Liver (tissue), 9 donors: ENCODE data around the gene USP24. TPM values are rescaled to one million over a fixed set of nuclear protein-coding genes. Genes with fewer than 3 reads are reported as not detected.

Experiments used
- DNase-seq: peaks from one replicate; pipeline ENCODE4 v3.0.0-alpha.2; 2017; ENCODE audit warnings: low spot score
- H3K27ac ChIP-seq, 2 donors: one replicate each; pipeline ENCODE4 v1.7.0; 2013; ENCODE audit warnings: inconsistent platforms in 2 of 2, low read length in 2 of 2, control low read depth in 1 of 2, low read depth in 1 of 2, mild to moderate bottlenecking in 1 of 2
- H3K27me3 ChIP-seq, 4 donors: one replicate each; pipeline versions ENCODE4 v1.6.1 to v1.7.0; 2013; ENCODE audit warnings: low read length in 3 of 4, inconsistent platforms in 1 of 4, mild to moderate bottlenecking in 1 of 4, moderate library complexity in 1 of 4; ENCODE audit not compliant: control insufficient read depth in 4 of 4, insufficient read depth in 4 of 4
- H3K36me3 ChIP-seq, 4 donors: one replicate each; pipeline versions ENCODE4 v1.6.1 to v1.7.0; 2013; ENCODE audit warnings: low read length in 3 of 4, mild to moderate bottlenecking in 3 of 4, low read depth in 1 of 4, moderate library complexity in 1 of 4; ENCODE audit not compliant: control insufficient read depth in 4 of 4, insufficient read depth in 3 of 4
- H3K4me1 ChIP-seq, 4 donors: one replicate each; pipeline versions ENCODE4 v1.6.1 to v1.7.0; 2013; ENCODE audit warnings: low read length in 3 of 4, mild to moderate bottlenecking in 3 of 4, moderate library complexity in 1 of 4; ENCODE audit not compliant: control insufficient read depth in 4 of 4, insufficient read depth in 4 of 4
- H3K4me3 ChIP-seq, 3 donors: one replicate each; pipeline versions ENCODE4 v1.6.1 to v1.7.0; 2013; ENCODE audit warnings: low read length in 3 of 3, control low read depth in 1 of 3, low read depth in 1 of 3, mild to moderate bottlenecking in 1 of 3
- H3K9ac ChIP-seq, 2 donors: one replicate each; pipeline ENCODE4 v1.7.0; 2013; ENCODE audit warnings: low read length in 2 of 2, mild to moderate bottlenecking in 2 of 2, moderate library complexity in 2 of 2, control low read depth in 1 of 2, low read depth in 1 of 2
- H3K9me3 ChIP-seq, 4 donors: one replicate each; pipeline versions ENCODE4 v1.6.1 to v1.7.0; 2013; ENCODE audit warnings: low read length in 3 of 4; ENCODE audit not compliant: control insufficient read depth in 4 of 4
- EGR1 ChIP-seq, 2 donors: IDR thresholded peaks; 2 replicates each; pipeline ENCODE4 v1.6.1; 2016 to 2018; ENCODE audit warnings: antibody characterized with exemption in 2 of 2, low read depth in 2 of 2
- FOXA1 ChIP-seq: IDR thresholded peaks from 2 replicates; pipeline ENCODE4 v1.6.1; 2016; ENCODE audit warnings: antibody characterized with exemption
- FOXA2 ChIP-seq: IDR thresholded peaks from 2 replicates; pipeline ENCODE4 v1.6.1; 2016; ENCODE audit warnings: antibody characterized with exemption
- GABPA ChIP-seq, 2 donors: IDR thresholded peaks in 1 of 2; conservative IDR thresholded peaks in 1 of 2; 2 replicates each; pipeline ENCODE4 v1.6.1; 2016; ENCODE audit warnings: antibody characterized with exemption in 2 of 2, mild to moderate bottlenecking in 1 of 2, moderate library complexity in 1 of 2
- HNF4A ChIP-seq, 2 donors: conservative IDR thresholded peaks; 2 replicates each; pipeline ENCODE4 v1.6.1; 2016; ENCODE audit warnings: antibody characterized with exemption in 2 of 2, mild to moderate bottlenecking in 2 of 2
- HNF4G ChIP-seq: IDR thresholded peaks from 2 replicates; pipeline ENCODE4 v1.6.1; 2016; ENCODE audit warnings: antibody characterized with exemption
- JUND ChIP-seq, 2 donors: IDR thresholded peaks; 2 replicates each; pipeline ENCODE4 v1.6.1; 2016; ENCODE audit warnings: antibody characterized with exemption in 2 of 2
- NR2F2 ChIP-seq: IDR thresholded peaks from 2 replicates; pipeline ENCODE4 v1.6.1; 2016; ENCODE audit warnings: antibody characterized with exemption
- RAD21 ChIP-seq, 2 donors: IDR thresholded peaks; 2 replicates each; pipeline ENCODE4 v1.6.1; 2016; ENCODE audit warnings: antibody characterized with exemption in 2 of 2, mild to moderate bottlenecking in 2 of 2
- RXRA ChIP-seq, 2 donors: IDR thresholded peaks; 2 replicates each; pipeline ENCODE4 v1.6.1; 2017 to 2018; ENCODE audit warnings: antibody characterized with exemption in 2 of 2, mild to moderate bottlenecking in 1 of 2
- SP1 ChIP-seq: IDR thresholded peaks from 2 replicates; pipeline ENCODE4 v1.6.1; 2018; ENCODE audit warnings: antibody characterized with exemption, mild to moderate bottlenecking
- TAF1 ChIP-seq: conservative IDR thresholded peaks from 2 replicates; pipeline ENCODE4 v1.6.1; 2016; ENCODE audit warnings: antibody characterized with exemption, mild to moderate bottlenecking
- YY1 ChIP-seq: IDR thresholded peaks from 2 replicates; pipeline ENCODE4 v1.6.1; 2016; ENCODE audit warnings: antibody characterized with exemption, mild to moderate bottlenecking
- WGBS: extraction: QIAGEN DNeasy Blood & Tissue Kit; methylation state at CpG from one replicate; pipeline ENCODE4 v1.1.7; 2013; 5-methylcytosine and 5-hydroxymethylcytosine counted together
- polyA plus RNA-seq, 2 donors: library from polyadenylated mRNA; stranded (reverse) in 1 of 2; unstranded in 1 of 2; fragments of 200-250 nt in 1 of 2; fragments of >200 nt in 1 of 2; fragmentation: Nextera tagmentation in 1 of 2; extraction: Ambion mirVana in 1 of 2; gene quantifications; one replicate each; pipeline versions ENCODE4 v1.2.1 to v1.2.3, GENCODE V29; 2013 to 2015
- total RNA-seq, 2 donors: library from RNA; depleted of rRNA; stranded (reverse); fragments of >200 nt; gene quantifications; one replicate each; pipeline ENCODE4 v1.2.3, GENCODE V29; 2014
- TF ChIP-seq, protein P1 (sequence below): IDR thresholded peaks from 2 replicates; pipeline ENCODE4 v1.6.1; 2016; ENCODE audit warnings: antibody characterized with exemption, mild to moderate bottlenecking
- TF ChIP-seq, protein P2 (sequence below): IDR thresholded peaks from 2 replicates; pipeline ENCODE4 v1.6.1; 2016; ENCODE audit warnings: antibody characterized with exemption
- TF ChIP-seq, protein P3 (sequence below): fragments of 150-350 bp; IDR thresholded peaks from 2 replicates; pipeline ENCODE4 v1.5.1; 2017; ENCODE audit warnings: improper control_type of control experiment, low read depth, low read length; ENCODE audit not compliant: missing input control
- TF ChIP-seq, protein P4 (sequence below): IDR thresholded peaks from 2 replicates; pipeline ENCODE4 v1.6.1; 2016; ENCODE audit warnings: antibody characterized with exemption
- TF ChIP-seq, protein P5 (sequence below): IDR thresholded peaks from 2 replicates; pipeline ENCODE4 v1.6.1; 2016; ENCODE audit warnings: antibody characterized with exemption
- donor health status: healthy.
- donor health status: healthy.
- donor health status: healthy.
- donor health status: healthy.
- donor health status: healthy.

USP24 gene
- total and polyA plus RNA-seq, 4 donors: 7.0 to 75.8 (median 20.3) TPM

DNA sequence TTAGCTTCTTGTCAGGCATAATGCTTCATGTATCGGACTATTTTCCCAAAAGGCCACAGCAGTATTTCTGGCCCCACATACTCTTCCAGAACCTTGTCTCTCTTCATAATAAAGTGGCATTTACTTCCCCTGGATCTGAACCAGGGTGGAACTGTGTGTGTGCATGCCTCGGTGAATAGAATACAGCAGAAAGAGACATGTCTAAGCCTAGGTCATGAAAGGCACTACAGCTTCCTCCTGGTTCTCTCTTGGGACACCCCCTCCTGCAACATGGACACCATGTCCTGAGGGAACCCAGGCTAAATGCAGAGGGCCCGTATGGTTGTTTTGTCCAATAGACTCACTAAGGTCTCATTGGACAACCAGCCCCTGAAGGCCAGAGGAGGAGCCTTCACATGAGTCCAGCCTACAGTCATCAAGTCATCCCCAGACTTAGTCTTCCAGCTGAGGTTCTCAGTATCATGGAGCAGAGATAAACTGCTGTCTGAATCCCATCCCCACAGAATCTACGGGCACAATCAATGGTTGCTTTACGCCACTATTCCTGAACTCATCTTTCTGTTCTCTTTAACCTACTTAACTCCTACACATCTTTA is 35.0 kb downstream of the USP24 start (continued):
- TF ChIP-seq, protein P1, sequence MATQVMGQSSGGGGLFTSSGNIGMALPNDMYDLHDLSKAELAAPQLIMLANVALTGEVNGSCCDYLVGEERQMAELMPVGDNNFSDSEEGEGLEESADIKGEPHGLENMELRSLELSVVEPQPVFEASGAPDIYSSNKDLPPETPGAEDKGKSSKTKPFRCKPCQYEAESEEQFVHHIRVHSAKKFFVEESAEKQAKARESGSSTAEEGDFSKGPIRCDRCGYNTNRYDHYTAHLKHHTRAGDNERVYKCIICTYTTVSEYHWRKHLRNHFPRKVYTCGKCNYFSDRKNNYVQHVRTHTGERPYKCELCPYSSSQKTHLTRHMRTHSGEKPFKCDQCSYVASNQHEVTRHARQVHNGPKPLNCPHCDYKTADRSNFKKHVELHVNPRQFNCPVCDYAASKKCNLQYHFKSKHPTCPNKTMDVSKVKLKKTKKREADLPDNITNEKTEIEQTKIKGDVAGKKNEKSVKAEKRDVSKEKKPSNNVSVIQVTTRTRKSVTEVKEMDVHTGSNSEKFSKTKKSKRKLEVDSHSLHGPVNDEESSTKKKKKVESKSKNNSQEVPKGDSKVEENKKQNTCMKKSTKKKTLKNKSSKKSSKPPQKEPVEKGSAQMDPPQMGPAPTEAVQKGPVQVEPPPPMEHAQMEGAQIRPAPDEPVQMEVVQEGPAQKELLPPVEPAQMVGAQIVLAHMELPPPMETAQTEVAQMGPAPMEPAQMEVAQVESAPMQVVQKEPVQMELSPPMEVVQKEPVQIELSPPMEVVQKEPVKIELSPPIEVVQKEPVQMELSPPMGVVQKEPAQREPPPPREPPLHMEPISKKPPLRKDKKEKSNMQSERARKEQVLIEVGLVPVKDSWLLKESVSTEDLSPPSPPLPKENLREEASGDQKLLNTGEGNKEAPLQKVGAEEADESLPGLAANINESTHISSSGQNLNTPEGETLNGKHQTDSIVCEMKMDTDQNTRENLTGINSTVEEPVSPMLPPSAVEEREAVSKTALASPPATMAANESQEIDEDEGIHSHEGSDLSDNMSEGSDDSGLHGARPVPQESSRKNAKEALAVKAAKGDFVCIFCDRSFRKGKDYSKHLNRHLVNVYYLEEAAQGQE: no peak
- TF ChIP-seq, protein P2, sequence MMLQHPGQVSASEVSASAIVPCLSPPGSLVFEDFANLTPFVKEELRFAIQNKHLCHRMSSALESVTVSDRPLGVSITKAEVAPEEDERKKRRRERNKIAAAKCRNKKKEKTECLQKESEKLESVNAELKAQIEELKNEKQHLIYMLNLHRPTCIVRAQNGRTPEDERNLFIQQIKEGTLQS: no peak
- TF ChIP-seq SP1 (no peak), NR2F2 (no peak)

DNA sequence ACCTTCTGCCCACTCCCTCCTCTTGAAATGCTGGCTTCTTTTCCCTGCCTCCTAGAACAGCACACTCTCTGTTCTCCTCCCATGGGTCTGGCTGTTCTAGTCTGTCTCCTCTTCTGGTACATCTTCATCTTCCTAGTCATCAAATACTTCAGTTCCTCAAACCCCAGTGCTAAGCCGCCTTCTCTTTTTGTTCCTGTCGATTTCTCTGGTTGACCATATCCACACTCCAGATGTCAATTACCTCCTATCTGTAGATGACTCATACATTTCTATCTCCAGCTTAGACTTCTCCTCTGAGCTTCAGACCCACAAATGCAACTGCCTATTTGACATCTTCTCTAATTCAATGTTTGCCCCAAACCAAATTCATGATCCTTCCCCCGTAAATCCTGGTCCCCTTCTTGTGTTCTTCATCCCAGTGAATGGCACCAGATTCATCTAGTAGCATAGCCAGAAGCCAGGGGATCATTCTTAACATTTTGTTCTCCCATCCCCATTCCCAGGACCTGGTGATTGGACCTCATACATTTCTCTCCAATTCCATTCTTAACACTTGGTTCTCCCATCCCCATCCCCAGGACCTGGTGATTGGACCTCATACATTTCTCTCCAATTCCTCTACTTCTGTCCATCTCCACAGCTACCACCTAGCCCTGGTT is 35.9 kb downstream of the USP24 start:
- Histone ChIP-seq H3K9me3 (no peaks in the 10 kb centered on the region), H3K36me3 (no peaks in the 10 kb centered on the region), H3K27ac (no peak overlapping the region), H3K4me1 (no peaks in the 10 kb centered on the region), H3K4me3 (no peak overlapping the region), H3K9ac (no peak overlapping the region), H3K27me3 (no peaks in the 10 kb centered on the region)
- TF ChIP-seq YY1 (no peak), FOXA1 (no peak), RXRA (IDR thresholded peaks at IDR 0.05) (no peak), TAF1 (no peak), HNF4G (no peak), GABPA (IDR thresholded peaks at IDR 0.05 in 1 of 2, conservative IDR thresholded peaks at IDR 0.05 in 1 of 2) (no peak), EGR1 (IDR thresholded peaks at IDR 0.05; ENCODE audit: low read depth in 2 of 2) (no peak), FOXA2 (no peak), NR2F2 (no peak), RAD21 (IDR thresholded peaks at IDR 0.05) (no peak), JUND (IDR thresholded peaks at IDR 0.05) (no peak), SP1 (no peak), HNF4A (conservative IDR thresholded peaks at IDR 0.05) (no peak)
- TF ChIP-seq, protein P2: no peak
- TF ChIP-seq, protein P3, sequence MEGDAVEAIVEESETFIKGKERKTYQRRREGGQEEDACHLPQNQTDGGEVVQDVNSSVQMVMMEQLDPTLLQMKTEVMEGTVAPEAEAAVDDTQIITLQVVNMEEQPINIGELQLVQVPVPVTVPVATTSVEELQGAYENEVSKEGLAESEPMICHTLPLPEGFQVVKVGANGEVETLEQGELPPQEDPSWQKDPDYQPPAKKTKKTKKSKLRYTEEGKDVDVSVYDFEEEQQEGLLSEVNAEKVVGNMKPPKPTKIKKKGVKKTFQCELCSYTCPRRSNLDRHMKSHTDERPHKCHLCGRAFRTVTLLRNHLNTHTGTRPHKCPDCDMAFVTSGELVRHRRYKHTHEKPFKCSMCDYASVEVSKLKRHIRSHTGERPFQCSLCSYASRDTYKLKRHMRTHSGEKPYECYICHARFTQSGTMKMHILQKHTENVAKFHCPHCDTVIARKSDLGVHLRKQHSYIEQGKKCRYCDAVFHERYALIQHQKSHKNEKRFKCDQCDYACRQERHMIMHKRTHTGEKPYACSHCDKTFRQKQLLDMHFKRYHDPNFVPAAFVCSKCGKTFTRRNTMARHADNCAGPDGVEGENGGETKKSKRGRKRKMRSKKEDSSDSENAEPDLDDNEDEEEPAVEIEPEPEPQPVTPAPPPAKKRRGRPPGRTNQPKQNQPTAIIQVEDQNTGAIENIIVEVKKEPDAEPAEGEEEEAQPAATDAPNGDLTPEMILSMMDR: no peak
- TF ChIP-seq, protein P4, sequence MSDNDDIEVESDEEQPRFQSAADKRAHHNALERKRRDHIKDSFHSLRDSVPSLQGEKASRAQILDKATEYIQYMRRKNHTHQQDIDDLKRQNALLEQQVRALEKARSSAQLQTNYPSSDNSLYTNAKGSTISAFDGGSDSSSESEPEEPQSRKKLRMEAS: no peak
- TF ChIP-seq, protein P1: no peak
- TF ChIP-seq, protein P5, sequence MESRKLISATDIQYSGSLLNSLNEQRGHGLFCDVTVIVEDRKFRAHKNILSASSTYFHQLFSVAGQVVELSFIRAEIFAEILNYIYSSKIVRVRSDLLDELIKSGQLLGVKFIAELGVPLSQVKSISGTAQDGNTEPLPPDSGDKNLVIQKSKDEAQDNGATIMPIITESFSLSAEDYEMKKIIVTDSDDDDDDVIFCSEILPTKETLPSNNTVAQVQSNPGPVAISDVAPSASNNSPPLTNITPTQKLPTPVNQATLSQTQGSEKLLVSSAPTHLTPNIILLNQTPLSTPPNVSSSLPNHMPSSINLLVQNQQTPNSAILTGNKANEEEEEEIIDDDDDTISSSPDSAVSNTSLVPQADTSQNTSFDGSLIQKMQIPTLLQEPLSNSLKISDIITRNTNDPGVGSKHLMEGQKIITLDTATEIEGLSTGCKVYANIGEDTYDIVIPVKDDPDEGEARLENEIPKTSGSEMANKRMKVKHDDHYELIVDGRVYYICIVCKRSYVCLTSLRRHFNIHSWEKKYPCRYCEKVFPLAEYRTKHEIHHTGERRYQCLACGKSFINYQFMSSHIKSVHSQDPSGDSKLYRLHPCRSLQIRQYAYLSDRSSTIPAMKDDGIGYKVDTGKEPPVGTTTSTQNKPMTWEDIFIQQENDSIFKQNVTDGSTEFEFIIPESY: no peak
- DNase-seq: no peak
- 87% methylated on average over 3 of the region's 3 CpGs for WGBS
